Activated T-cell treated with anti-CD3 and anti-CD28 coated beads for 48 hours (primary cell): ENCODE measurements around the gene PARK7.

ENCODE experiments used
- DNase-seq: peaks from one replicate; pipeline ENCODE4 v3.0.0-alpha.2; 2020; ENCODE audit warnings: low read depth

The PARK7 gene

GRCh38 chr1:8024329-8024728 is 62.8 kb downstream of the PARK7 start:
- no peak for DNase-seq

GRCh38 chr1:8025061-8025670 is 63.7 kb downstream of the PARK7 start:
- no peak for DNase-seq

- DNase-seq = no peak
Observed at GRCh38 chr1:8025671-8026144, 64.2 kb downstream of the PARK7 start.

GRCh38 chr1:8026153-8026975 is 64.9 kb downstream of the PARK7 start, which contains the start of gene ERRFI1:
Gene ERRFI1 (minus strand): TSS chr1:8026309. CDS start chr1:8015619, 10,690 bp downstream.
- DNase-seq = peak; percentile 90

- no peak for DNase-seq
Observed at GRCh38 chr1:8026976-8027747, 65.7 kb downstream of the PARK7 start.

- DNase-seq = no peak
Observed at GRCh38 chr1:8027748-8028570, 66.4 kb downstream of the PARK7 start.

- no peak for DNase-seq
Observed at GRCh38 chr1:8028571-8028910, 67.0 kb downstream of the PARK7 start.

GRCh38 chr1:8031176-8031785 is 69.8 kb downstream of the PARK7 start:
- no peak for DNase-seq

- no peak for DNase-seq
Observed at GRCh38 chr1:8032366-8032910, 70.9 kb downstream of the PARK7 start.

- no peak for DNase-seq
Observed at GRCh38 chr1:8033322-8033721, 71.8 kb downstream of the PARK7 start.
